GM18873 (cell line): ENCODE data around the gene MAP3K10.

Experiments
- ATAC-seq: cut with Tn5 transposase; IDR thresholded peaks from one replicate; pipeline ENCODE4 v1.9.1; 2021; ENCODE audit warnings: mild to moderate bottlenecking, moderate library complexity, moderate number of reproducible peaks; ENCODE audit not compliant: unreplicated experiment, low FRiP score

Gene MAP3K10

GRCh38 chr19:40245506-40246128 lies 54.4 kb downstream of the MAP3K10 start:
- ATAC-seq, result no peak

GRCh38 chr19:40246292-40247073 lies 55.3 kb downstream of the MAP3K10 start:
- no peak for ATAC-seq

GRCh38 chr19:40247178-40247577 lies 56.0 kb downstream of the MAP3K10 start:
- no peak for ATAC-seq

DNA sequence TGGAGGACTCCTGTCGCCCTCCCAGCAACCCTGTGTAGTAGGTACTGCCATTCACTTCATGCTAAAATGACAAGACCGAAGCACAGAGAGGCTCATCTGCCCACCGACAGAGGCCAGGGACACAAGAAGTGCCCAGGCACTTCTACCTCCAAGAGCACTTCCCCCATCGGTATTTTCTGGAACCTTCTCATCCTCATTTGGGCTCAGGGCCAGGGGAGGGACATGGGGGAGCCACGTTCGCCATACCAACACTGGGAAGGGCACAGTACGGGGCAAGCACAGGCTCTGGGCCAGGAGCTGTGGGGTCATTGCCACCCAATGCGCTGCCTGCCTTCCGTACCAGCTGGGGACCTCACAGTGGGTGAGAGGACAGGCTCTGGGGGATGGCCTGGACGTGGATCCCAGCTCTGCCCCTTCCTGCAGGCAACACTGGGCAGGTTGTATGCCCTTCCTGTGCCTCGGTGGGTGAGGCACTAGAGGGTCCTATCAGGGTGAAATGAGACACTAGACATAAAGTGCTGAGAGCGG lies 56.6 kb downstream of the MAP3K10 start:
- ATAC-seq, result no peak

DNA sequence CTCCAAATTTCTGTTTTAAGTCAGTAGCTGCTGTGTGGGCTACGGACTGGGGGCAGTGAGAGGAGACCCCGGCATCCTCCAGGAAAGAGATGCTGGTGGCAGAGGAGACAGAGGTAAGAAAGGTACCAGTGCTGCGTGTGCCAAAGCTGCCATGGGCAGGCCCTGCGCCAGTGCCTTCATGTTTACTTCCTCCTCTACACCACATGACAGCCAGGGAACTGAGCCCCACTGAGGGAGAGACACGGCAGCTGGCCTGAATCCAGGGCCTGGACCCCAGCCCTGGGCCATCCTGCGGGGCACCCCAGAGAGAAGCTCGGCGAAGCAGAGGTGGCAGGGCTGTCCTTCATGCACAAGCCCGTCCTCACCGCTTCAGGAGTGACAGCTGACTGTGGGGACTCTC lies 58.0 kb downstream of the MAP3K10 start:
- ATAC-seq, result no peak

DNA sequence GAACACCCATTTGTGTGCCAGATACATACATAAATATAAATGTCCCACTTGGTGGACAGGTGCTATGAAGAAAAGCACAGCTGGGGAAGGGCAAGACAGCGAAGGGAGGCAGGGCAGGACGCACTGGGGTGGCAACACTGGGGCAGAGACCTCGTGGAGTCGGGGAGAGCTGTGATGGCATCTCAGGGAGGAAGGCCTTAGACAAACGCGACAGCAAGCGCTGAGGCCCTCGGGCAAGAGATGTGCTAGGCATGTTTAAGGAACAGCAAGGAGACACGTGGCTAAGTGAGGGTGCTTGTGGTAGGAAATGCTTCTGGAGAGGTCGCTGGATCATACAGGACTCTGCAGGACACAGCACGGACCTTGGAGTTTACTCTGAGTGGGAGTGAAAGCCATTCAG lies 58.6 kb downstream of the MAP3K10 start:
- ATAC-seq, result no peak

- ATAC-seq, result no peak
These were observed 60.0 kb downstream of the MAP3K10 start for GRCh38 chr19:40251244-40251643.

DNA sequence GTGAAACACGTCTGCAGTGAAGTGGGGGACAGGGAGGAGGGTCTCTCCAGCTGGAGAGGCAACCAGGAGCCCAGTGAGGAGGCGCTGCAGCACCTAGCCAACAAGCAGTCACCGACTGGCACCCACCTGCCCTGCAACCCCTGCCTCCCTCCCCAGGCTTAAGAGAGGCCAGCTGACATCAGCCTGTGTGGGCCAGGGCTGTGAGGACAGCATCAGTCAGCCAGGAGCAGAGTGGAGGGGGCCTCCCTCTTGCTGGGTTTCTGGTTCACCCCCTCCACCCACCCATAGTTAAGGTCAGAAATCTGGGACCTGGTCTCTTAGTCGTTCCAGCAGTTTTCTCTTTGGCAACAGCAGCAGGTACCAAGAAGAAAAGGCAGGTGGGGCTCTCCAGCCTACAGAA lies 60.8 kb downstream of the MAP3K10 start:
- no peak for ATAC-seq

DNA sequence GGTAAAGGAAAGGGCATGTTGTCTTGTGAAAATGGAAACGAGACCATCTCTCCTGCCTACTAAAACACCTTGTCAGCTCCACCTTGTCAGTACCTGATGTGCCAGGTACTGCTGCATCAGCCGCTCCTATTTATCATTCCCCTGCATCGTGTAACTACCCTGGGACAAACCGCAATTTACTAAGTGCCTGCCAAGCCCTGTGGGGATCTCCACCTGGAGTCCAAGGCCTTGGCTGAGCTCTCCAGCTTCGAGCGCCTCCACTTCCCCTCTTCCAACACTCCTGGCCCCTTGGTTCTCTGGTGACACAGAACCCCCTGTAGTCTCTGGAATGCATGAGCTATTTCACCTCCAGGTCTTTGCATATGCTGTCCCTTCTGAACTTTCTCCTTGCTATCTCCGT lies 61.2 kb downstream of the MAP3K10 start:
- no peak for ATAC-seq

DNA sequence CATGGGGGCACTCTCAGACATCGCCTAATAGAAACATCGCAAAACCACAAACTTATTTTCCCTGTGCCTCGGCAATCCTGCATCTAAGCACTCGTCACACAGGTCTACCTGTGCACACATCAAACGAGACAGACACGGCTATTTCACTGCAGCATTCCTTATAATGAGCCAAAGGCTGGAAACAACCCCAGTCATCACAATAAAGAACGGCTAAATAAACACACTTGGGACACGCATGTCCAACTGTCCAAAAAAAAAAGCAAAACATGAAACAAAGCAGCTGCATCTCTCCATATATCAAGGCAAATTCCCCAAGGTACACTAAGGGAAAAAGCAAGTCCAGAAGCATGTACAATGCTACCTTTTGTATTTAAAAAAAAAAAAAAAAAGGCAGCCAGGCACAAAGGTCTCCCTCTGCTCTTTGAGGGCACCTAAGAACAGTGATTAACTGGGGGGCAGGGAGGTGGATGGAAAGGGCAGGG lies 62.4 kb downstream of the MAP3K10 start:
- ATAC-seq, result no peak

- no peak for ATAC-seq
These were observed 63.6 kb downstream of the MAP3K10 start for GRCh38 chr19:40254714-40255418.

GRCh38 chr19:40255619-40256166 lies 64.5 kb downstream of the MAP3K10 start:
- ATAC-seq, result no peak

- no peak for ATAC-seq
These were observed 65.3 kb downstream of the MAP3K10 start for GRCh38 chr19:40256512-40256911.

GRCh38 chr19:40257096-40257517 lies 65.9 kb downstream of the MAP3K10 start:
- ATAC-seq, result no peak

DNA sequence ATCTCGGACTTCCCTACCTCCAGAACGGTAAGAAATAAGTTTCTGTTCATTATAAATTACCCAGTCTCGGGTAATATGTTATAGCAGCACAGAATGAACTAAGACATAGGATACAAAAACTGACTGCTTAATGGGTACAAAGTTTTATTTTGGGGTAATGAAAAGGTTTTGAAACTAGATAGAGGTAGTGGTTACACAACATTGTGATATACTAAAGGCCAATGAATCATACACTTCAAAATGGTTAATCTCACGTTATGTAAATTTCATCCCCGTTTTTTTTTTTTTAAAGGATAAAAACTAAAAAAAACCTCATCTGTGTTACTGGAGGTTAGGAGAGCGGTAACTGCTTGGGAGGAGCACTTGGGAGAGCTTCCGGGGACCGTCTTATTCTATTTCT lies 70.4 kb downstream of the MAP3K10 start:
- no peak for ATAC-seq

- no peak for ATAC-seq
These were observed 71.2 kb downstream of the MAP3K10 start for GRCh38 chr19:40262422-40262821.

DNA sequence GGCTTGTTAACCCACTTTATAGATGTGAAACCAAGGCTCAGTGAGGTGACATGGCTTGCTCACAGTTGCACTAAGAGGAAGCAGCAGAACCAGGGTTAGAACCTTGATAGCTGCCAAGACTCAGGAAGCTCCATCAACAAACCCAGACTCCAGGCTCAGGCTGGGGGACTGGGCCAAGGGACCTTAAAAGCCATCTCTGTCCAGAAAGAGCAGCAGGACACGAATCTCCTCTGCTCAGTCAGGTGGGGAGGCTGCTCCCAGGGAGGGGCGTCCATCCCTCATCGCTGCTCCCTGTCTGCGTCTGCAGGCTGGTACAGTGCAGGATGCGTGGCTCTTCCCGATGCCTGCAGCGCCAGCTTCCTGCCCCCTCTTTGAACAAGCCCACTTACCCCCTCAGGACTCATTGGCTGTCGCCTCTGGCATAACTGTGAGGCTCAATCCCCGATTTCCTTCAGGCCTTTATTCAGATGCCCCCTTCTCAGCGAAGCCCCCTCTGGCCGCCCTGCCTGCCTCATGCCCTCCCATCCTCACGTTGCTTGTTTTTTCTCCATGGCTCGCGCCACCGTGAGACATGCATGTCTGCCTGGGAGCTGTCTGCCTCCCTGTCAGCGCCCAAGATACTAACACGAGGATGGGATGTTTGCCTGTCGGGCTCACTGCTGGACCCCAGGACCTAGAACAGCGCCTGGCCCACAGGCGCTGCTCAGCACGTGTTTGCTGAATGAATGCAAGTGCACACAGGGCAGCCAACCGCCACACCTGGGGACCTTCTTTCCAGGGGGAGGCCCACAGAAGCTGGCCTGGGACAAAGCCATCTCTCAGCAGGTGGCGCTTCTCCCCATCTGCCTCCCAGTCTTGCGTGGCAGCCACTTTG lies 72.5 kb downstream of the MAP3K10 start:
- ATAC-seq, result no peak

DNA sequence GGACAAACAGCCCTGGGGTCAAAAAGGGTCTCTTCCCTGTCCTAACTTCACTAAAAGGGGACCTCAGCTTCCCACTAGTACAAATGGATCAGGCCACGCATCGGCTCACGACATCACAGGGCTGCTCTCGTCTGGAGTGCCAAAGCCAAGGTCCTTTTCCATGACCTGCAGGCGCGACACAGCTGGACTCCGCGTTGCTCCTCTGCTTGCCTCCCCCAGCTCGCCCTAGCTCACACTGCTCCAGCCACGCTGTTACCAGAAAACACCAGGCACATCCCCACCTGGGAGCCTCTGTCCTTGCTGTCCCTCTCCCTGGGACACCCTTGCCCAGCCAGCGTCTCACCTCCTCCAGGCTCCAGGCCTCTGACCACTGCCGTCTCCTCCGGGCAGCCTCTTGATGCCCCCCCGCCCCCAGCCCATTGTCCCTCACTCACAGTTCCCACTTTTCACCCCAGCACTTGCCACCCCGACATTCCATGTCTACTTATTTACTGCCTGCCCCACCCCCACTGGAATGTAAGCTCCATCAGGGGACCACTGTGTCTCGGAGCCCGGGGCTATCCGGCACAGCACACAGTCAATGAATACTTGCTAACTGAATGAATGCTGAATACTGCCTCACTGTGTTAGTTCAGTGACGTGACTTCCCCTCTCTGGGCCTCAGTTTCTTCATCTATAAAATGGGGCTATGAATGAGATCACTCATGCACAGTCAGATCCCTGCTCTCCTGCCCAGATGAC lies 73.3 kb downstream of the MAP3K10 start:
- ATAC-seq, result no peak
